ENCODE measurements around the gene VPS4B.

VPS4B gene

GRCh38 chr18:63470751-63471150, 48.5 kb upstream of the VPS4B start:
- POLR2A ChIA-PET = no interaction called here
- Histone ChIP-seq H3K4me1 (ENCODE audit: control insufficient read depth, insufficient read depth, low read length) (no peaks in the 10 kb centered on the region), H3K9me3 (ENCODE audit: control insufficient read depth, insufficient read depth, low read depth, low read length) (no peaks in the 10 kb centered on the region), H3K4me3 (ENCODE audit: low read depth, low read length) (no peak overlapping the region), H3K36me3 (ENCODE audit: control insufficient read depth in 2 of 2, insufficient read depth in 1 of 2, low read length in 2 of 2) (no peaks in the 10 kb centered on the region), H3K27ac (ENCODE audit: extremely low read depth, low read depth, low read length) (no peak overlapping the region)
- CTCF ChIA-PET = no interaction called here
- TF ChIP-seq ZNF830 (tag by site-specific recombination; IDR thresholded peaks at IDR 0.05; ENCODE audit: low read depth) = no peak
- no peak for TF ChIP-seq TCF7L2 (IDR thresholded peaks at IDR 0.05; ENCODE audit: borderline replicate concordance, low read depth, low read length)
- TF ChIP-seq ZBTB49 (tag by site-specific recombination; IDR thresholded peaks at IDR 0.05; ENCODE audit: low read depth) = no peak
- TF ChIP-seq ZNF585B (tag by site-specific recombination; IDR thresholded peaks at IDR 0.05) = no peak

- H3K36me3 ChIP-seq (ENCODE audit: control insufficient read depth in 2 of 2, insufficient read depth in 1 of 2, low read length in 2 of 2) = no peaks in the 10 kb centered on the region
- H3K9me3 ChIP-seq (ENCODE audit: control insufficient read depth, insufficient read depth, low read depth, low read length) = no peaks in the 10 kb centered on the region
- H3K4me1 ChIP-seq (ENCODE audit: control insufficient read depth, insufficient read depth, low read length) = no peaks in the 10 kb centered on the region
- no peak overlapping the region for H3K27ac ChIP-seq (ENCODE audit: extremely low read depth, low read depth, low read length)
- no peak overlapping the region for H3K4me3 ChIP-seq (ENCODE audit: low read depth, low read length)
- TF ChIP-seq ZNF133 (tag by site-specific recombination; IDR thresholded peaks at IDR 0.05) = no peak
- no peak for TF ChIP-seq ZNF449 (tag by site-specific recombination; IDR thresholded peaks at IDR 0.05)
- no peak for TF ChIP-seq ZNF423 (tag by site-specific recombination; IDR thresholded peaks at IDR 0.05)
- no peak for TF ChIP-seq SP3 (tag by site-specific recombination; IDR thresholded peaks at IDR 0.05)
- TF ChIP-seq HOXD13 (CRISPR knock-in tag; IDR thresholded peaks at IDR 0.05; ENCODE audit: borderline replicate concordance) = no peak
- TF ChIP-seq WT1 (tag by site-specific recombination; IDR thresholded peaks at IDR 0.05) = no peak
- no peak for TF ChIP-seq ZNF580 (tag by site-specific recombination; IDR thresholded peaks at IDR 0.05)
- no peak for TF ChIP-seq ZNF76 (tag by site-specific recombination; IDR thresholded peaks at IDR 0.05; ENCODE audit: borderline replicate concordance, low read depth)
- no peak for TF ChIP-seq BCL11A (tag by site-specific recombination; IDR thresholded peaks at IDR 0.05; ENCODE audit: low read depth)
- no peak for TF ChIP-seq ZNF501 (tag by site-specific recombination; IDR thresholded peaks at IDR 0.05)
- TF ChIP-seq YY1 (tag by site-specific recombination; IDR thresholded peaks at IDR 0.05) = no peak
- TF ChIP-seq ZNF354C (tag by site-specific recombination; IDR thresholded peaks at IDR 0.05; ENCODE audit: borderline replicate concordance, low read depth) = no peak
- TF ChIP-seq ZNF132 (tag by site-specific recombination; IDR thresholded peaks at IDR 0.05; ENCODE audit: borderline replicate concordance) = no peak
- TF ChIP-seq ZNF549 (tag by site-specific recombination; IDR thresholded peaks at IDR 0.05) = no peak
- no peak for TF ChIP-seq ZNF211 (tag by site-specific recombination; IDR thresholded peaks at IDR 0.05; ENCODE audit: low read depth)
- no peak for TF ChIP-seq ZNF510 (tag by site-specific recombination; IDR thresholded peaks at IDR 0.05; ENCODE audit: insufficient replicate concordance)
- no peak for TF ChIP-seq ZNF600 (tag by site-specific recombination; IDR thresholded peaks at IDR 0.05)
- no peak for TF ChIP-seq ZNF558 (tag by site-specific recombination; IDR thresholded peaks at IDR 0.05)
- TF ChIP-seq ZNF704 (tag by site-specific recombination; IDR thresholded peaks at IDR 0.05) = no peak
- no peak for TF ChIP-seq ZNF248 (tag by site-specific recombination; IDR thresholded peaks at IDR 0.05)
- ChIA-PET CTCF (no interaction called here), POLR2A (no interaction called here)
These were observed 46.3 kb upstream of the VPS4B start for GRCh38 chr18:63468575-63468974.

Data from HEK293 (cell line).